Activated CD4-positive, alpha-beta T cell treated with anti-CD3 and anti-CD28 coated beads for 36 hours (primary cell): ENCODE measurements around the gene PHKA2. TPM values are rescaled to one million over a fixed set of nuclear protein-coding genes. Genes with fewer than 3 reads are reported as not detected.

ENCODE experiments used
- ATAC-seq: fragments of 200-7000 bp; cut with Tn5 transposase; one replicate; pipeline ENCODE4 v1.10.0; 2021; ENCODE audit warnings: mild to moderate bottlenecking, moderate library complexity
- CTCF ChIA-PET: fragments of 350-600 bp; sonication (Branson Sonifier 250); formaldehyde crosslinking; loops from one replicate; lab custom pipeline; 2021; ENCODE audit warnings: antibody characterized with exemption; lab: Charles Lee
- POLR2A ChIA-PET: fragments of 350-600 bp; sonication (Branson Sonifier 250); formaldehyde crosslinking; loops from one replicate; lab custom pipeline; 2021; ENCODE audit warnings: antibody characterized with exemption, inconsistent platforms; lab: Charles Lee
- DNase-seq: peaks from one replicate; pipeline ENCODE4 v3.0.0-alpha.2; 2020
- H3K27ac Mint-ChIP-seq: one replicate; pipeline ENCODE4 v1.8.0; 2021; ENCODE audit warnings: mixed read lengths
- H3K27me3 Mint-ChIP-seq: one replicate; pipeline ENCODE4 v1.8.0; 2021; ENCODE audit warnings: mixed read lengths
- H3K36me3 Mint-ChIP-seq: one replicate; pipeline ENCODE4 v1.8.0; 2021; ENCODE audit warnings: low read depth, mixed read lengths
- H3K4me1 Mint-ChIP-seq: one replicate; pipeline ENCODE4 v1.8.0; 2021; ENCODE audit warnings: mixed read lengths
- H3K4me3 Mint-ChIP-seq: one replicate; pipeline ENCODE4 v1.8.0; 2021; ENCODE audit warnings: mild to moderate bottlenecking, moderate library complexity, mixed read lengths
- H3K9me3 Mint-ChIP-seq: one replicate; pipeline ENCODE4 v1.8.0; 2021; ENCODE audit warnings: low read depth, mixed read lengths
- intact Hi-C, 2 experiments: fragments of 100-400 bp; cut with DNase I in 1 of 2; cut with micrococcal nuclease in 1 of 2; formaldehyde crosslinking; loops; one replicate each; pipeline versions ENCODE4 v1.14.2 to v1.15.1; 2022 to 2024; cut with DNase I, micrococcal nuclease
- total RNA-seq, 2 experiments: library from RNA; stranded (reverse); gene quantifications; one replicate each; pipeline ENCODE4 v1.2.3, GENCODE V29; 2021

PHKA2 gene
- total RNA-seq, 2 experiments from 2014 or later, result 22.0 to 24.5 TPM

DNA sequence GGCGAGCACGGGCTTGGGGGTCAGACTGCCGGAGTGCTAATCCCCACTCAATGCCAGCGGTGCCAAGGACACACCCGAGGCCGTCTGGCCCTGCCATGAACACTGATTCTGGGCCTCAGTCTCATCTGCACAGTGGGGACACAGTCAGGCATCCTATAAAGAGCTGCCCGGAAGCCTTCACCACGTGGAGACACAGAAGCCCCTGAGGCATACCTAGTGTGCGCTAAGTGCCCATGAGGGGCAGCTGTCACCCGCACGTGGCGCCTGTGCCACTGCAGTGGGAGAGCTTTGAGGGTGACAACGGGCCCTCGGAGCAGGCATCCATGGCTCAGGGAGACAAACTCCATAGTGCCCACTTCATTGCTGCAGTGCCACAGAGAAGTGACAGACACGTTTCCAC lies 86.3 kb downstream of the PHKA2 start:
- ChIA-PET CTCF (no interaction called here), POLR2A (no interaction called here)
- Mint-ChIP-seq H3K9me3 (no peaks in the 10 kb centered on the region), H3K4me3 (no peak overlapping the region), H3K27ac (no peak overlapping the region), H3K36me3 (peaks cover 2% of the 10 kb centered on the region), H3K4me1 (no peaks in the 10 kb centered on the region), H3K27me3 (no peaks in the 10 kb centered on the region)
- no peak for ATAC-seq
- intact Hi-C loops, result no loop called here
- no peak for DNase-seq

DNA sequence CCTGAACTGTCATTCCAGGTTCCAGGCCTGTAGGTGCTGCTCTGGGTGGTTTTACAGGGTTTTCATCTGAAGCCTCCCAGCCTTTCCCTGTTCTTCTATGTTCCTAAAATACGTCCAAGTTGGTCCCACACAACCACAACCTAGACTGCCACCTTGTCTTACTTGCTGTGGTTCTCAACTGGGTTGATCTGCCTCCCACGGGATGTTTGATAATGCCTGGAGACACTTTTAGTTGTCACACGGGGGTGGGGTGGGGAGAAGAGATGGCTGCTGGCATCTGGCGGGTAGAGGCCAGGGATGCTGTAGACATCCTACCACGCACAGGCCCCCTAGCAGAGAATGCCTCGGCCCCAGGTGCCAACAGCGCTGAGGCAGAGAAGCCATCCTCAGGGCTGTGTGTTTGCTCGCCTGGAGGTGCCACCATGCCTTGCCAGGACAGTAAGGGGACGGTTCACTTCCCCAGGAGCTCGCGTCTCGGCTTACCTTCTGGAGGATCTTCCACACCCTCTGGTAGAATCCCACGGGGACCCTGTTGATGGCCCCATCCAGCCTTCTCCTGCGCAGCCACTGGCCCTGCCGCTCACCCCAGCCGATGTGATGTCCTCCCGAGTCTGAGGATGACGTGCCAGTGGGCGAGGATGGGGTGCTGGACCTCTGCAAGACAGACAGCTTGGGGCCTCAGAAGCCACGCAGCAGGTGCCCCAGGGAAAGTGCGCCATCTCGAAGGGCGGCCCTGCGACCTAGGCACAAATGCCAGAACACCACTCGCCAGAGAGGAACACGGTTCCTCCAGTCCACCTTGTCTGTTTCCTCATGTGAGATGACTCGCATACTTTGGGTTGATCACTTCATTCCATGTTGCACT lies 87.0 kb downstream of the PHKA2 start:
- H3K27ac Mint-ChIP-seq, result no peak overlapping the region
- H3K36me3 Mint-ChIP-seq, result peaks cover 2% of the 10 kb centered on the region
- ATAC-seq (no peak), DNase-seq (no peak)
- POLR2A ChIA-PET, result no interaction called here
- no peaks in the 10 kb centered on the region for H3K27me3 Mint-ChIP-seq
- no peaks in the 10 kb centered on the region for H3K4me1 Mint-ChIP-seq
- H3K9me3 Mint-ChIP-seq, result no peaks in the 10 kb centered on the region
- intact Hi-C loops, result no loop called here
- no peak overlapping the region for H3K4me3 Mint-ChIP-seq
- CTCF ChIA-PET, result no interaction called here

DNA sequence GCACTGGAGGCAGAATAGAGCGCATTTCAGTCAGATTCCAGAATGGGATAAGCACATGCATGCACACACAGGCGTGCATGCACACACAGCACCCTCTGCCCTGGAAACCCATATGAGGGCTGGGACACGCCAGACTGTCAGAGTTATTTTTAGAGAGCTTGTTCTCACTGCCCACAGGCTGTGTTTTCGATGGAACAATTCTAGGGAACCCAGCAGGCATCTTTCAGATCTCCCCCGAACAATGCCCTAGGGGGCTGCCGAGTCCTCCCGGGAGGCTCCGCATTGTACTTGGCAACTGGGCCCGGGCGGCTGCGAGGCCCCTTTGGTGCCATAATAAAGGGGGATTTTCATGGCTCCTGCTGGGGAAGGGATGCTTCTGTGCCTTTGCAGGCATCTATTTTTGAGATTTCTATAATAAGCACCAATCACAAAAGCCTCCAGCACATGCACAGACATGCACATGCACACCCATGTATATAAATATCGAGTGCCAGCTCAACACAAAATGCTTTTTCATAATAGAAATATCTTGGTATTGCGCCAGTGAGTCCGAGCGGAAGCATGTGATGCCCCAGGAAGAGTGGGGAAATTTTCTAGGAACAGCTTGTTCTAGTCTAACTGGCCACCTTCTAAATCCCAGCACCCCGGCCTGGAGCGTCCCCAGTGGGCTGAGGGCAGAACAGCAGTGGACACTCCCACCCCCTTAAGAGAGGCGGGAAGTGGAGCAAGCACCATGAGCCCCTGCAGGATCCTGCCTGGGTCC lies 88.5 kb downstream of the PHKA2 start:
- ATAC-seq (no peak), DNase-seq (no peak)
- Mint-ChIP-seq H3K4me1 (no peaks in the 10 kb centered on the region), H3K9me3 (no peaks in the 10 kb centered on the region), H3K27me3 (no peaks in the 10 kb centered on the region), H3K27ac (no peak overlapping the region), H3K36me3 (peaks cover 2% of the 10 kb centered on the region), H3K4me3 (no peak overlapping the region)
- intact Hi-C loops, result no loop called here
- ChIA-PET POLR2A (no interaction called here), CTCF (no interaction called here)

DNA sequence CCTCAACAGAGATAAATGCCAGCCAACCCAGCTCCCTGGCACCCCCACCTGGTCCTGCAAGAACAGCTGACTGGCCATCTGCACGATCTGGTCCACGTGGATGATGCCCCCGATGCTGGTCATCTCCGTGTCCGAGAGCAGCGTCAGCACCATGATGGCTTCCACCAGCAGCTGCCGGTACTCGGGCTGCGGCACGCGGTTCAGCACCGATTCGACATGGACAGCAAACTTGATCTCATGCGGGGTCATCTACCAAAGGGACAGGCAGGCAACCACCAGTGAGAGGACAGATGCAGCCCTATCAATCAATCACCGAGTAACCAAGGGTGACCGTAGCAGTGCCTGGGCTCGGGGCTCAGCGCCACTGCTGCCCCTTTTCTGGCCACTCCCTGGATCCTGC lies 89.8 kb downstream of the PHKA2 start:
- Mint-ChIP-seq H3K4me1 (peaks cover 3% of the 10 kb centered on the region), H3K36me3 (peaks cover 2% of the 10 kb centered on the region), H3K27me3 (no peaks in the 10 kb centered on the region), H3K27ac (no peak overlapping the region), H3K9me3 (no peaks in the 10 kb centered on the region), H3K4me3 (no peak overlapping the region)
- ATAC-seq (no peak), DNase-seq (no peak)
- intact Hi-C loops, result no loop called here
- ChIA-PET CTCF (no interaction called here), POLR2A (no interaction called here)

DNA sequence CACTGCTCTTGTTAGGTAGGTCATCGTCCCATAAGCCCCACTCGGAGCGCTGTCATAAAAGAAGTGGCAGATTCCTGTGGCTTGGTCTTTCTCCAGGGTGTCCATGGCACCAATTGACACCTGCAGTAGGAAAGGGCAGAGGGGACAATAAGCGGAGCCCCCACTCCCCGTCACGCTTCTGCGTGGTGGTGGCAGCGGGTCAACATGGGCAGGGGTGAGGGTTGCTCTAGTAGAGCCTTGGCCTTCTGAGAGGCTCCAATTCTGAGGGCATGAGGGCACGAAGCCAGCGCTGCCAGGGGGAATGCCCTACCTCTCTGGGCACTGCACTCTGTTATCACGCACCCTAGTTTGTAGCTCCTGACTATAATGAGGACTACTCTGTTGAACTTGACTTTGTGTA lies 90.4 kb downstream of the PHKA2 start:
- CTCF ChIA-PET, result no interaction called here
- no peak for ATAC-seq
- Mint-ChIP-seq H3K4me3 (no peak overlapping the region), H3K9me3 (no peaks in the 10 kb centered on the region), H3K27me3 (no peaks in the 10 kb centered on the region), H3K36me3 (no peaks in the 10 kb centered on the region), H3K4me1 (peaks cover 3% of the 10 kb centered on the region), H3K27ac (no peak overlapping the region)
- DNase-seq, result no peak
- intact Hi-C loops, result no loop called here
- POLR2A ChIA-PET, result no interaction called here

DNA sequence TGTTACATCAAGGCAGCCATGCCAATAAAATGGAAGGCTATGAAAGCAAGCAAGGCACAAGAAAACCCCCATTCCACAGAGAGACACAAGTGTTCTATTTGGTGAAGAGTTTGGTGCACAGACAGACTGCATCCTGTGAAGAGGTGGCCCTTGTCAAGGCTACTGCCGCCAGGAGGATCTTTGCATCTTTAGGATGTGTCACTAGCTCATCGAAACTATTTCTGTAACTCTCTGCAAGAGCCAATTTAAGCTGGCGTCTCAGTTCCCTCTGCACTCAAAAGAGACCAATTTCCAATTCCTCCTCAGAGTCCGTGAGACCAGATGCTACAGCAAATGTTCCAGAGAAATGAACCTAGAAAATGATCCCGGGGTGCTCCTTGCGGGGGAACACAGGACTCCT lies 91.0 kb downstream of the PHKA2 start:
- no peaks in the 10 kb centered on the region for H3K9me3 Mint-ChIP-seq
- intact Hi-C loops, result no loop called here
- H3K4me1 Mint-ChIP-seq, result peaks cover 3% of the 10 kb centered on the region
- ChIA-PET POLR2A (no interaction called here), CTCF (interaction anchor here (0.7 kb wide), 1 partner anchor 463 kb away, joined by 3 read pairs; no protein-coding TSS in a partner anchor)
- H3K27ac Mint-ChIP-seq, result no peak overlapping the region
- no peak for ATAC-seq
- no peaks in the 10 kb centered on the region for H3K36me3 Mint-ChIP-seq
- H3K27me3 Mint-ChIP-seq, result no peaks in the 10 kb centered on the region
- no peak for DNase-seq
- H3K4me3 Mint-ChIP-seq, result no peak overlapping the region

DNA sequence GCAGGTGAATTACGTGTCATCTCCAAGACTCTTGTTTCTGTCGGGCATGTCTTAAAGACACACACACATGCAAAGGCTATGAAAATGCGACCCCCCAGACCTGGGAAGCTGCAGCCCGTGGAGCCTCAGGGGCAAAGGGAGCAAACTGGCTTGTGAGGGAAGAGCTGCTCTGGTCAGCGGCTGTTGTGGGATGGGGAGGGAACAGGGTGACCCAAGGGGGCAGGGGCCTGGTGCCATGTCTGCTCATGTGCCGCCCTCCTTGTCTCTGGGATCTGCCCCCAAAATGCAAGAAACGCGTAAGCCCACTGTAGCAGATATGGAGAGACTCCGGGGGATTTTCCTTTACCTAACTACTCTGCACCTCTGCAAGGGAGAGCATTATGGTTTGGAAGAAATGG lies 92.4 kb downstream of the PHKA2 start:
- peaks cover 15% of the 10 kb centered on the region for H3K4me1 Mint-ChIP-seq
- intact Hi-C loops, result no loop called here
- ATAC-seq (no peak), DNase-seq (no peak)
- no peak overlapping the region for H3K4me3 Mint-ChIP-seq
- no peaks in the 10 kb centered on the region for H3K9me3 Mint-ChIP-seq
- no peaks in the 10 kb centered on the region for H3K27me3 Mint-ChIP-seq
- ChIA-PET POLR2A (no interaction called here), CTCF (no interaction called here)
- no peaks in the 10 kb centered on the region for H3K36me3 Mint-ChIP-seq
- no peak overlapping the region for H3K27ac Mint-ChIP-seq

DNA sequence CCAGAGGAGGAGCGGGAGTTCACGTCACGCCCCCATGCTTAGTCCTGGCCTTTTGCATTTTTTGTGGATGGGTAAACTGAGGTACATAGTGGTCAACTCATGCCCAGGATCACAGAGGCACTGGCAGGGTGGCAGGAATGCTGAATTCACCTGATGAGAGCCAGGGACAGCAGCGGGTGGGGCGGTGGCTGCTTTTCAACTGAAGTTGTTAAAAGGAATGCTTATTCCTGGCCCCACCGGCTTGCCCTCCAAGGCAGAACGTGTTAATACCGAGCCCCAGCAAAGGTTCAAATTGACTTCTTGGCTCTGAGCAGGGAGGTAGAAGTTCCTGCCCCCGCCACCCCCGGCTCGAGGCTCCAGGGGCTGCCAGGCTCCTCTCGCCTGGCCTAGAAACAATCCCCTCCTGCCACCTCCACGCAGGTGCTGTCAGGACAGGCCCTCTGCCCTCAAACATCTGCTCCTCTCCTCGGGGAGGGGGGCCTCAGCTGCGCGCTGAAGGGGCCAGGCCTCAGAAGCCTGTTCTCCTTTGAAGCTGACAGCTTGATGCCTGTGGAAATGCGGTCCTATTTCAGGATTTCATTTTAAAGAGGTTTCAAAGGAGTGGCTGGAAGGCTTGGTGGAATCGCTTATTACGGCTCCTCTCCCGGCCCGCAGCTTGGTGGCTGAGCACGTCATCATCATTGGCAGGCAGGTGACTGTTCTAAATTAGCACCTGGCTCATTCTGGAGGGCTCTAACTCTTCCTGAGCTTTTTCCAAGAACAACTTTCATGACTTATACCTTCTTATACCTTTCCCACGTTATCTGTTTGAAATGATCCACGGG lies 93.0 kb downstream of the PHKA2 start:
- H3K4me1 Mint-ChIP-seq, result peaks cover 20% of the 10 kb centered on the region
- no peaks in the 10 kb centered on the region for H3K36me3 Mint-ChIP-seq
- intact Hi-C loops, result no loop called here
- no peaks in the 10 kb centered on the region for H3K9me3 Mint-ChIP-seq
- ATAC-seq (no peak), DNase-seq (no peak)
- H3K27me3 Mint-ChIP-seq, result no peaks in the 10 kb centered on the region
- no peak overlapping the region for H3K4me3 Mint-ChIP-seq
- CTCF ChIA-PET, result no interaction called here
- POLR2A ChIA-PET, result no interaction called here
- H3K27ac Mint-ChIP-seq, result no peak overlapping the region

DNA sequence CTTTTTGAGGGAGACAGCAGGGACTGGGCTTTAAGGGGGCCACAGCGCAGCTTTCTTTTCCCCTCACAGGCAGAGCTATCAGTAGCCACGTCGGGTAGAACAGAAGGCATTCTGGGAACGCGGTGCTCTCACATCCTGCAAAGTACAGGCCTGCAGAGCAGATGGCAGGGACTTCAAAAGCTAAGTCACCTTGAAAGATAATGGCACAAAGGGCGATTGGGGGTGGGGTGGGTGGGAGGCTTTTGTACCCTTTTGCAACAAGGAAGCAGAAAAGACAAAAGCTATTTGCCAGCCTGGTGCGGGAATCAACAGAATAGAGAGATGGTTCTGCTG lies 93.9 kb downstream of the PHKA2 start:
- ATAC-seq, result no peak
- CTCF ChIA-PET, result no interaction called here
- Mint-ChIP-seq H3K36me3 (no peaks in the 10 kb centered on the region), H3K4me3 (no peak overlapping the region), H3K27ac (no peak overlapping the region), H3K4me1 (peaks cover 29% of the 10 kb centered on the region), H3K9me3 (no peaks in the 10 kb centered on the region), H3K27me3 (no peaks in the 10 kb centered on the region)
- intact Hi-C loops, result no loop called here
- DNase-seq, result no peak
- POLR2A ChIA-PET, result no interaction called here

DNA sequence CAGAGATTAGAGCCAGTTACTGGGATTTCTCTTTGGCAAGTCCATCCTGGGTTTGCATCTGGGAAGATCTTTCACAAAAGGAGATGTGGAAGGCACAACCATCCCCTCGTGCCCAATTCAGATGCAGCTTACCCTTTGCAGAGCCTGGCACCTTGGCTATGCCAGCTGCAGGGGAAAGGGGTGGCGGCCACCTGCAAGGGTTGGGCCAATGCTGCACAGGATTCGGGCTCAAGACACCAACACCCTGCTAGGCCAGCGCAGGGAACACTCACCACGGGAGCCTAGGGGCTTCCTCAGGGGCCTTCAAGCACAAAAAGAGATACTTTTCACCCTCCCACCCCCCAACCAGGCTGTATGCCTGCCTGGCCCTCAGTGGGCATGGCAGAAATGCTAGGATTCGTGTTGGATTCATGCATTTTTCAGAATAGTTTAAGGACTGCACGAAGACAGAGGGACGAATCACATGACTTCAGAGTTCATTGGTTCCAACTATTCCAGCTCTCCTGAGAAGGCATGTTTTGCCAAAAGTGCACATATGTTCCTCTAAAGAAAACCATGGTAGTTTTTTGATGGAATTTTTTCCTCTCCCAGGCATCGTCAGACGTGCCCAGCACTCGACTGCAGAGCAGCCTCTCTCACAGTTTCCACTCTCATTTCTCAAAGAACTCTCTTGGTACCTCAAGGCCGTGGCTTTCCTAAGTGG lies 94.4 kb downstream of the PHKA2 start:
- no peaks in the 10 kb centered on the region for H3K27me3 Mint-ChIP-seq
- no peak overlapping the region for H3K27ac Mint-ChIP-seq

DNA sequence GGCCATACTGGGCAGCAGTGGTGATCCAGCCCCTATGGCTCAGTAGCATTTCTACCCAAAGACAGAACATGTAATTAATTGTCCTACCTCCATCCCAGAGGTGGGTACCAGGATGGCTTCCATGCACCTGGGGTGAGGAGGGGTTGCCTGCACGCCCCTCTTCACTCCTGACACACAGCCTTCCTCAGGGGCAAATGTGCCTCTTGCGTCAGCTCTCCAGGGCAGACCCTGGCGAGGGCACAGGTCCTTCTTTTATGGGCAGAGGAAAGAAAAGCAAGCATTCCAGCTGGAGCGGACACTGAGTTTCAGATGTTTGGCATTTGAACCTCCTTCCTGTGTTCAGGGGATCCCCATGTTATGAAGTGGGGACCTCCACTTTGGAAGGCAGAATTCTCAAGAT lies 95.6 kb downstream of the PHKA2 start:
- H3K27ac Mint-ChIP-seq, result no peak overlapping the region
- no peaks in the 10 kb centered on the region for H3K9me3 Mint-ChIP-seq
- ATAC-seq, result no peak
- intact Hi-C loops, result loop anchor here (5.0 to 10.0 kb wide), 3 partner anchors 463 to 496 kb away; partner anchors contain the start of gene CDKL5 (in 1 of the 2)
- no peak for DNase-seq
- no peaks in the 10 kb centered on the region for H3K36me3 Mint-ChIP-seq
- no peaks in the 10 kb centered on the region for H3K27me3 Mint-ChIP-seq
- peaks cover 29% of the 10 kb centered on the region for H3K4me1 Mint-ChIP-seq
- CTCF ChIA-PET, result interaction anchor here (0.6 kb wide), 1 partner anchor 449 kb away, joined by 3 read pairs; no protein-coding TSS in a partner anchor
- POLR2A ChIA-PET, result interaction anchor here (0.9 kb wide), 1 partner anchor 463 kb away, joined by 3 read pairs; the partner anchor contains the start of gene CDKL5
- no peak overlapping the region for H3K4me3 Mint-ChIP-seq

More for the DNA sequence above, 94.4 kb downstream of the PHKA2 start:
- ChIA-PET POLR2A (no interaction called here), CTCF (no interaction called here)
- Mint-ChIP-seq H3K4me3 (no peak overlapping the region), H3K9me3 (no peaks in the 10 kb centered on the region), H3K4me1 (peaks cover 29% of the 10 kb centered on the region), H3K36me3 (no peaks in the 10 kb centered on the region)
- intact Hi-C loops, result loop anchor here (5.0 to 10.0 kb wide), 3 partner anchors 465 to 497 kb away; partner anchors contain the start of gene CDKL5 (in 1 of the 2)
- ATAC-seq, result no peak
- DNase-seq, result no peak
